WI38 (cell line): Measurements from ENCODE around the gene PPP2R3B.

Experiments
- H3K4me3 ChIP-seq: 2 replicates; pipeline ENCODE4 v1.5.1; 2011; ENCODE audit warnings: low read depth, mild to moderate bottlenecking, control low read depth, low read length
- CTCF ChIP-seq: IDR thresholded peaks from 2 replicates; pipeline ENCODE4 v1.5.1; 2012; ENCODE audit warnings: low read depth, mild to moderate bottlenecking, control low read depth, low read length

The PPP2R3B gene

GRCh38 chrX:350148-350533 lies 36.6 kb downstream of the PPP2R3B start:
- TF ChIP-seq CTCF = no peak
- no peak overlapping the region for H3K4me3 ChIP-seq

GRCh38 chrX:349702-350101 lies 37.0 kb downstream of the PPP2R3B start:
- TF ChIP-seq CTCF = no peak
- H3K4me3 ChIP-seq = no peak overlapping the region

- no peak for TF ChIP-seq CTCF
- no peak overlapping the region for H3K4me3 ChIP-seq
Measured at GRCh38 chrX:349196-349595, 37.5 kb downstream of the PPP2R3B start.

GRCh38 chrX:348461-349117 lies 38.1 kb downstream of the PPP2R3B start:
- H3K4me3 ChIP-seq = no peak overlapping the region
- TF ChIP-seq CTCF = no peak

GRCh38 chrX:347351-348117 lies 39.2 kb downstream of the PPP2R3B start:
- TF ChIP-seq CTCF = no peak
- no peak overlapping the region for H3K4me3 ChIP-seq

- H3K4me3 ChIP-seq = no peak overlapping the region
- no peak for TF ChIP-seq CTCF
Measured at GRCh38 chrX:346034-346813, 40.5 kb downstream of the PPP2R3B start.
